ENCODE results near the gene HOXD9.

HOXD9 gene

GRCh38 chr2:176122683-176123410 lies at the start of gene HOXD9:
Gene HOXD9, plus strand, starts transcription at chr2:176122719. Its CDS starts 50 bp downstream, at chr2:176122769.
- DNase-seq, result no peak

- DNase-seq, result no peak
Measured at GRCh38 chr2:176072951-176073904, 49.3 kb upstream of the HOXD9 start.

GRCh38 chr2:176074919-176075425 lies 47.5 kb upstream of the HOXD9 start:
- no peak for DNase-seq

- DNase-seq, result no peak
Measured at GRCh38 chr2:176075481-176075880, 47.0 kb upstream of the HOXD9 start.

GRCh38 chr2:176076063-176076462 lies 46.5 kb upstream of the HOXD9 start:
- DNase-seq, result no peak

GRCh38 chr2:176076796-176077195 lies 45.7 kb upstream of the HOXD9 start:
- no peak for DNase-seq

GRCh38 chr2:176078541-176079284 lies 43.8 kb upstream of the HOXD9 start:
- no peak for DNase-seq

GRCh38 chr2:176079285-176079830 lies 43.2 kb upstream of the HOXD9 start:
- no peak for DNase-seq

GRCh38 chr2:176079831-176080539 lies 42.5 kb upstream of the HOXD9 start:
- DNase-seq, result no peak

GRCh38 chr2:176080540-176081375 lies 41.8 kb upstream of the HOXD9 start:
- no peak for DNase-seq

- no peak for DNase-seq
Measured at GRCh38 chr2:176081376-176081836, 41.1 kb upstream of the HOXD9 start.

GRCh38 chr2:176081837-176082524 lies 40.5 kb upstream of the HOXD9 start:
- no peak for DNase-seq

- DNase-seq, result no peak
Measured at GRCh38 chr2:176082525-176082823, 40.0 kb upstream of the HOXD9 start.

- no peak for DNase-seq
Measured at GRCh38 chr2:176082824-176083751, 39.4 kb upstream of the HOXD9 start.

GRCh38 chr2:176083796-176084261 lies 38.7 kb upstream of the HOXD9 start, which contains the start of gene EVX2:
Gene EVX2, minus strand, starts transcription at chr2:176083962. Its CDS starts 186 bp downstream, at chr2:176083776.
- DNase-seq, result no peak

- no peak for DNase-seq
Measured at GRCh38 chr2:176084611-176085119, 37.9 kb upstream of the HOXD9 start.

- no peak for DNase-seq
Measured at GRCh38 chr2:176085120-176085788, 37.3 kb upstream of the HOXD9 start.
